ENCODE data around the gene TSR3. TPM values are rescaled to one million over a fixed set of nuclear protein-coding genes. Genes with fewer than 3 reads are reported as not detected.

Gene TSR3
- total and polyA plus RNA-seq, 5 donors = 49.6 to 58.5 (median 53.7) TPM

- WGBS = 86% methylated on average over 28 of the region's 28 CpGs
- Histone ChIP-seq H3K27ac (ENCODE audit: low read length) (no peak overlapping the region), H3K4me3 (ENCODE audit: low read length) (no peak overlapping the region), H3K9me3 (ENCODE audit: control insufficient read depth, low read length) (no peaks in the 10 kb centered on the region), H3K27me3 (ENCODE audit: control insufficient read depth, insufficient read depth) (no peaks in the 10 kb centered on the region), H3K4me1 (ENCODE audit: control insufficient read depth, insufficient read depth, low read length) (no peaks in the 10 kb centered on the region)
- intact Hi-C loops (cut with DNase I) = loop anchor here in 1 of 4 donors (10.0 kb wide), 1 partner anchor 56 kb away; the partner anchor contains the start of gene BAIAP3
- DNase-seq = no peak
- no peak for ATAC-seq
These were observed 38.6 kb upstream of the TSR3 start for GRCh38 chr16:1390239-1390779.

DNA sequence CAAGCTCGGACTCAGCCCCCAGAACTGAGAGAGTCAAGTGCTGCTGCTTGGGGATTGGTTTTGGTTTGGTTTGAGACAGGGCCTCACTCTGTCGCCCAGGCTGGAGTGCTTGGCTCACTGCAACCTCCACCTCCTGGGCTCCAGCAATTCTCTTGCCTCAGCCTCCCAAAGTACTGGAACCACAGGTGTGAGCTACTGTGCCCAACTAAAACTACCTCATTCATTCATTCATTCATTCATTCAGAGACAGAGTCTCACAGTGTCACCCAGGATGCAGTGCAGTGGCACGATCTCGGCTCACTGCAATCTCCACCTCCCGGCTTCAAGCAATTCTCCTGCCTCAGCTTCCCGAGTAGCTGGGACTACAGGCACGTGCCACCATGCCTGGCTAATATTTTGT lies 38.1 kb upstream of the TSR3 start:
- ATAC-seq = no peak
- no peak overlapping the region for H3K4me3 ChIP-seq (ENCODE audit: low read length)
- intact Hi-C loops (cut with DNase I) = loop anchor here in 1 of 4 donors (10.0 kb wide), 1 partner anchor 55 kb away; the partner anchor contains the start of gene BAIAP3
- H3K9me3 ChIP-seq (ENCODE audit: control insufficient read depth, low read length) = no peaks in the 10 kb centered on the region
- DNase-seq = no peak
- no peaks in the 10 kb centered on the region for H3K27me3 ChIP-seq (ENCODE audit: control insufficient read depth, insufficient read depth)
- no peak overlapping the region for H3K27ac ChIP-seq (ENCODE audit: low read length)
- no peaks in the 10 kb centered on the region for H3K4me1 ChIP-seq (ENCODE audit: control insufficient read depth, insufficient read depth, low read length)
- 93% methylated on average over 7 of the region's 7 CpGs for WGBS

DNA sequence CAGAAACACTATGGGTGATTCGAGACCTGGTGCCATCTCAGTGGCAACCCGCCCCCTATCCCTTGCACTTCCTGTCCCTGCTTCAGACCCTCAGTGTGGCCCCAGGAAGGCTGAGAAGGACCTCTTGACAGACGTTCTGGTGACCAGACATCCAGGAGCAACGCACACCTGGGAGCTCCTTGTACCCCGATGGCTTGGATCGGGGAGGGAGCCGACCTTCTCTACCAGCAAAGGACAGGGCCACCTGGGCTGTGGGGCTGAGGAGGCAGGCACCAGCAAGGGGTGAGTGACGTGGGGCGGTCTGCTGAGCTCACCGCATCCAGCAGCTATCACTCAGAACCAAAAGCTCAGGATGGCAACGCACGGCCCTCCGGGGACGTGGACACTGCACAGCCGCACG lies 35.7 kb upstream of the TSR3 start:
- Histone ChIP-seq H3K4me1 (ENCODE audit: control insufficient read depth, insufficient read depth, low read length) (no peaks in the 10 kb centered on the region), H3K27me3 (ENCODE audit: control insufficient read depth, insufficient read depth) (no peaks in the 10 kb centered on the region), H3K4me3 (ENCODE audit: low read length) (no peak overlapping the region), H3K9me3 (ENCODE audit: control insufficient read depth, low read length) (no peaks in the 10 kb centered on the region), H3K27ac (ENCODE audit: low read length) (no peak overlapping the region)
- intact Hi-C loops (cut with DNase I) = no loop called here
- ATAC-seq (no peak), DNase-seq (no peak)
- WGBS = 90% methylated on average over 16 of the region's 16 CpGs

DNA sequence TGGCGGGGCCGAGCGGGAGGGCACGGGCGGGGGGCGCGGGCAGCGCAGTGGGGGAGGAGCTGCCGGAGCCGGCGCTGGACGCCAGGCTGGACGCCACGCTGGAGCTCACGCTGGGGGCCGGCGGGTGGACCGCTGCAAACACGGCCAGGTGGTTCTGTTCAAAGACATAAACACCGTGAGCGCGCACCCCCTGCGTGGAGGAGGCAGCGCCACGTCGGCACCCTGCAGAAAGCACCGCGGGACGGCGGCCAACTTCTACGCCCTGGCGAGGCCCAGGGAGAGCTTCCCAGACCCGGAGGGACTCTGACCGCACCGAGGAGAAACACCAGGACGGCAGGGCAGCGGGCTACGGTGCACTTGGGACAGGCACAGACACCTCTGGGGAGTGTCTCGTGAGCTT lies 33.6 kb upstream of the TSR3 start:
- Histone ChIP-seq H3K9me3 (ENCODE audit: control insufficient read depth, low read length) (no peaks in the 10 kb centered on the region), H3K27me3 (ENCODE audit: control insufficient read depth, insufficient read depth) (no peaks in the 10 kb centered on the region), H3K4me1 (ENCODE audit: control insufficient read depth, insufficient read depth, low read length) (no peaks in the 10 kb centered on the region), H3K27ac (ENCODE audit: low read length) (no peak overlapping the region), H3K4me3 (ENCODE audit: low read length) (no peak overlapping the region)
- WGBS = 96% methylated on average over 39 of the region's 39 CpGs
- DNase-seq = no peak
- ATAC-seq = no peak
- intact Hi-C loops (cut with DNase I) = no loop called here

GRCh38 chr16:1383556-1383955 lies 31.9 kb upstream of the TSR3 start:
- peaks cover 6% of the 10 kb centered on the region for H3K4me1 ChIP-seq (ENCODE audit: control insufficient read depth, insufficient read depth, low read length)
- ATAC-seq = no peak
- H3K4me3 ChIP-seq (ENCODE audit: low read length) = no peak overlapping the region
- H3K27ac ChIP-seq (ENCODE audit: low read length) = no peak overlapping the region
- H3K27me3 ChIP-seq (ENCODE audit: control insufficient read depth, insufficient read depth) = no peaks in the 10 kb centered on the region
- intact Hi-C loops (cut with DNase I) = no loop called here
- DNase-seq = no peak
- WGBS = 89% methylated on average over 18 of the region's 18 CpGs
- H3K9me3 ChIP-seq (ENCODE audit: control insufficient read depth, low read length) = no peaks in the 10 kb centered on the region

DNA sequence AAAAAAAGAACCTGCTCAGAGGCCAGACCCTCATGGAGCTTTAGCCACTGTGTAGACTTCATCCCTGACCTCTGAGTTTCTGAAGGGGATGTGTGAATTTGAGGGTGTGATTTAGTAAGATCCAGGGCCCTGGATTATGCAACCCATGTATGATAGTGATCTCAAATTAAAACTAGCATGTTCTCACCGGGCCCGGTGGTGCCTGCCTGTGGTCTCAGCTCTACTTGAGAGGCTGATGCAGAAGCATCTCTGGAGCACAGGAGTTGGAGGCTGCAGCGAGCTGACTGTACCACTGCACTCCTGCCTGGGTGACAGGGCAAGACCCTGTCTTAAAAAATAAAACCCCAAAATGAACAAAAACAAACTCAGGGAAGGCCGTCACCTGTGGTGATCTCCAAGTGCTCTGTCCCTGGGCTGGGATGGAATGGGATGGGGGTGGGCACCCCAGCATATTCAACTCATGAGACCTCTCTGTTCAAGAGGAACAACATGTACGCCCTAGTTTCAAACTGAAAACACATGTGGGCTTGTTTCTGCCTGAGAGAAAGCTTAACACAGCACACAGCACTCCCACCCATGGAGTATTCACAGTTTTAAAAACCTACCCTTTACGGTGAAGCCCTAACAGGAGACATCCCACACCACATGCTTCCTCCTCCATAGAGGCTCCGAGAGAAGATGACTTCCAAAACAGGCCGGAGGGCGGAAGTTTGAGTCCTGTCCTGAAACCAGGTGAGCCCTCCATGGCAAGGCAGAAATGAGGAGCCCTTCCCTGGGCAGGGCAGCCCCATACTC lies 30.1 kb upstream of the TSR3 start:
- ATAC-seq (no peak), DNase-seq (no peak)
- no peaks in the 10 kb centered on the region for H3K9me3 ChIP-seq (ENCODE audit: control insufficient read depth, low read length)
- 92% methylated on average over 9 of the region's 9 CpGs for WGBS
- intact Hi-C loops (cut with DNase I) = no loop called here
- no peak overlapping the region for H3K4me3 ChIP-seq (ENCODE audit: low read length)
- no peaks in the 10 kb centered on the region for H3K27me3 ChIP-seq (ENCODE audit: control insufficient read depth, insufficient read depth)
- H3K27ac ChIP-seq (ENCODE audit: low read length) = no peak overlapping the region
- H3K4me1 ChIP-seq (ENCODE audit: control insufficient read depth, insufficient read depth, low read length) = peaks cover 6% of the 10 kb centered on the region

DNA sequence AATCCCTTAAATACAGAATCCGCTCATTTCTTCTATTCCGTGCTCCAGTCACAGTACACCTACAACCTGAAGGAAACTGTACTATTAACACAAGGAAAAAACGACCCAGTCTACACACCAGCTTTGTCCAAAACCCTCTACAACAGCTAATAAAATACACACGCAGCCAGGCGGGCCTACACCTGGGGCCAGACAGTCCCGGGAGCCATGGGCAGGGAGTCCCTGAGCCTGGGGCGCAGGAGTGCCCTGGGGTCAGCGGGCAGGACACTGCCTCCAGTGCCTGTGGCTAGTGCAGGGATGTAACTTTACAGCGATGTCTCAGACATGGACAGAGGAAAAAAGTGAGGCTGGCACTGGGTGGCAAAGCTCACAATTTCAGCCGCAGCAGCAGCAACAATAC lies 28.5 kb upstream of the TSR3 start:
- DNase-seq = no peak
- H3K4me3 ChIP-seq (ENCODE audit: low read length) = no peak overlapping the region
- H3K9me3 ChIP-seq (ENCODE audit: control insufficient read depth, low read length) = no peaks in the 10 kb centered on the region
- WGBS = 89% methylated on average over 10 of the region's 10 CpGs
- H3K27me3 ChIP-seq (ENCODE audit: control insufficient read depth, insufficient read depth) = no peaks in the 10 kb centered on the region
- intact Hi-C loops (cut with DNase I) = no loop called here
- ATAC-seq = no peak
- H3K4me1 ChIP-seq (ENCODE audit: control insufficient read depth, insufficient read depth, low read length) = peaks cover 6% of the 10 kb centered on the region
- H3K27ac ChIP-seq (ENCODE audit: low read length) = no peak overlapping the region

- H3K9me3 ChIP-seq (ENCODE audit: control insufficient read depth, low read length) = no peaks in the 10 kb centered on the region
- H3K27ac ChIP-seq (ENCODE audit: low read length) = peak overlapping the region; percentile 71
- 7% methylated on average over 95 of the region's 95 CpGs for WGBS
- peak; percentile 67 to 81 for ATAC-seq
- H3K4me1 ChIP-seq (ENCODE audit: control insufficient read depth, insufficient read depth, low read length) = peaks cover 6% of the 10 kb centered on the region
- H3K4me3 ChIP-seq (ENCODE audit: low read length) = peak overlapping the region; percentile 60
- intact Hi-C loops (cut with DNase I) = no loop called here
- peak; percentile 62 to 83 (median 81) for DNase-seq
- H3K27me3 ChIP-seq (ENCODE audit: control insufficient read depth, insufficient read depth) = no peaks in the 10 kb centered on the region
These were observed 27.8 kb upstream of the TSR3 start for GRCh38 chr16:1379304-1380076.

DNA sequence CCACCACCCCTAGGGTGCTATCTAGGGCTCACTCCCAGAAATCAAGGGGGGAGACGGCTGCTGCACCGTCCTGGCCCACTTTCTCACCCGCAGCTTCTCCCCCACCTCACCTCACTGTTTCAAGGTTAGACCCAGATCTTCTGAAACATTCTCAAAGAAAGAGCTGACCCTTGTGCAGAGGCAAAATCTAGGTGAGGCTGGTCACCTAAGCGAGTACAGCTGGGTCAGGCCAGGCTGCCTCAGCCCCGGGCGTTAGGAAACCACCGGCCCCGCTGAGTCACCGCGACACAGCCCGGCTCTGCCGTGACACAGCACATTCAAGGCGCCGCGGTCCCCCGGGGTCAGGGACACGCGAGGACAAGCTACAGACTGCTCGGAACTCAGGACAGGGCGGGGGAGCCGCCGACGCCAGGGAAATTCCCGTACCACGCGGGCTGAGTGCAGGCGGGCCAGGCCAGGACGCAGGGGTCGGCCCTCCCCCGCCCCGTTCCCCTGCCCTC lies 27.2 kb upstream of the TSR3 start:
- intact Hi-C loops (cut with DNase I) = no loop called here

DNA sequence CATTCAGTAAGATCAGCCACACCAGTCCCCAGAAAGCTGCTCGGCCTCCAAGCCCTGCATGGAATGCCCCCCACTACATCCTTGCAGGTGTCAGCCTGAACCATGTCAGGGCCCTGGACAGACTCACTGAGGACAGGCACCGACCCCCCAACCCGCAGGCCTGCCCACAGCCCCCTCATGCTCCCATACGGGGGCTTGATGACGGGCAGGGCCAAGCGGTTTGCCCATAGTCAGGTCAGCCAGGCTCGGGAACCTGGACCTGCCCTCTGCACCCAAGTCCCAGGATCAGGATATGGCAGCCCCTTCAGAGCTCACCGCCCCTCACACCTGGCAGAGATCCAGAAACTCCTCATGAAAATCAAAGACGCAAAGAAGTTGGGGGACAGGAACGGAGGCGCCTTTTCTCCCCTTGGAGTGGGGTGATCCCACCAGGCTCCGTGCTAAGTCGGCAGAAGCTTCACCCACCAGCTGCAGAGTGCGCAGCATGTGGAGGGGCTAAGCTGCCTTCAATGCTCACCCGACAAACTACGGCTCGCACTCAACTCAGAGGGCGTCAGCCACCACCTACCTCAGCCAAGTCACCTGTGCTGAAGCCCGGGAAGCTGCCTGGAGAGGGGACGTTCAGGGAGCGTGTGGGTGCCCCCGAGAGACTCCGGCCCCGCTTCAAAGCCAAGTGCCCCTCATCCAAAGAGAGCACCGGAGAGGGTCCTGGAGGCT lies 26.6 kb upstream of the TSR3 start:
- H3K4me3 ChIP-seq (ENCODE audit: low read length) = peak overlapping the region; percentile 60
- ATAC-seq = no peak

More for the DNA sequence above, 27.2 kb upstream of the TSR3 start:
- Histone ChIP-seq H3K9me3 (ENCODE audit: control insufficient read depth, low read length) (no peaks in the 10 kb centered on the region), H3K4me3 (ENCODE audit: low read length) (peak overlapping the region; percentile 60), H3K27me3 (ENCODE audit: control insufficient read depth, insufficient read depth) (no peaks in the 10 kb centered on the region), H3K4me1 (ENCODE audit: control insufficient read depth, insufficient read depth, low read length) (peaks cover 6% of the 10 kb centered on the region), H3K27ac (ENCODE audit: low read length) (peak overlapping the region; percentile 71)
- WGBS = 7% methylated on average over 31 of the region's 31 CpGs
- DNase-seq (peak; percentile 91 to 94 (median 94)), ATAC-seq (peak; percentile 85 to 88)

More for the DNA sequence above, 26.6 kb upstream of the TSR3 start:
- 94% methylated on average over 25 of the region's 25 CpGs for WGBS
- peak in 1 of 3 donors; percentile 49 for DNase-seq
- Histone ChIP-seq H3K9me3 (ENCODE audit: control insufficient read depth, low read length) (no peaks in the 10 kb centered on the region), H3K27me3 (ENCODE audit: control insufficient read depth, insufficient read depth) (no peaks in the 10 kb centered on the region), H3K27ac (ENCODE audit: low read length) (peak overlapping the region; percentile 13), H3K4me1 (ENCODE audit: control insufficient read depth, insufficient read depth, low read length) (peaks cover 6% of the 10 kb centered on the region)
- intact Hi-C loops (cut with DNase I) = no loop called here
